ENCODE results near the gene STRADA.

DNA sequence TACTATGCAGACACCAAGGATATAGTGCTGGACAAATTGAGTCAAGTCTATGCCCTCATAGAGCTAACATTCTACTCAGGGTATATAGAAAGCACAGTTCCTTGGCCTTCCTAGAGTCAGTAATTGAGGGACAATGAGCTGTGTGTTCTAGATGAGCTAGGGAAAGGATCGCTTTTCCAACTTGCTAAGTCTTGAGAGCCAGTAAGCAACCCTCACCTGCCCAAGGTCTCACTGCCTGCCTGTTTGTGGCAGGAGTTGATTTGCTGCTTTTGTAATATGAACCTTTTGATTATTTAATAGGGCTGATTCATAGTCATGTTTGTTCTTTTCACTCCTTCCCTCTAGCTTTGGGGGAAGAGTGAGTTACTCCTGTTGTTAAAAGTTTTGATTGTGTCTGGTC is 38.9 kb upstream of the STRADA start:
- TF ChIP-seq, protein P1, sequence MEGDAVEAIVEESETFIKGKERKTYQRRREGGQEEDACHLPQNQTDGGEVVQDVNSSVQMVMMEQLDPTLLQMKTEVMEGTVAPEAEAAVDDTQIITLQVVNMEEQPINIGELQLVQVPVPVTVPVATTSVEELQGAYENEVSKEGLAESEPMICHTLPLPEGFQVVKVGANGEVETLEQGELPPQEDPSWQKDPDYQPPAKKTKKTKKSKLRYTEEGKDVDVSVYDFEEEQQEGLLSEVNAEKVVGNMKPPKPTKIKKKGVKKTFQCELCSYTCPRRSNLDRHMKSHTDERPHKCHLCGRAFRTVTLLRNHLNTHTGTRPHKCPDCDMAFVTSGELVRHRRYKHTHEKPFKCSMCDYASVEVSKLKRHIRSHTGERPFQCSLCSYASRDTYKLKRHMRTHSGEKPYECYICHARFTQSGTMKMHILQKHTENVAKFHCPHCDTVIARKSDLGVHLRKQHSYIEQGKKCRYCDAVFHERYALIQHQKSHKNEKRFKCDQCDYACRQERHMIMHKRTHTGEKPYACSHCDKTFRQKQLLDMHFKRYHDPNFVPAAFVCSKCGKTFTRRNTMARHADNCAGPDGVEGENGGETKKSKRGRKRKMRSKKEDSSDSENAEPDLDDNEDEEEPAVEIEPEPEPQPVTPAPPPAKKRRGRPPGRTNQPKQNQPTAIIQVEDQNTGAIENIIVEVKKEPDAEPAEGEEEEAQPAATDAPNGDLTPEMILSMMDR (IDR thresholded peaks at IDR 0.05; ENCODE audit: poor library complexity) = no peak
- TF ChIP-seq EZH2 (IDR thresholded peaks at IDR 0.05; ENCODE audit: borderline replicate concordance) = no peak
